GM12865 (cell line): ENCODE data around the gene AZIN2.
"Not testable (repeated sequence)": the region's sequence is repeated elsewhere in the genome, so short reads cannot be mapped to it uniquely, and the experiment has no call there.

Experiments
- DNase-seq: peaks from one replicate; pipeline ENCODE4 v3.0.0; 2010; ENCODE audit warnings: low read depth
- H3K4me3 ChIP-seq: 2 replicates; pipeline ENCODE4 v1.5.1; 2011; ENCODE audit warnings: mild to moderate bottlenecking, low read depth, low read length, control low read depth
- TF ChIP-seq, protein P1 (sequence below): IDR thresholded peaks from 2 replicates; pipeline ENCODE4 v1.5.1; 2011; ENCODE audit warnings: low read length, control low read depth, low read depth, inconsistent platforms; ENCODE audit not compliant: insufficient read depth; ENCODE audit errors: missing control alignments

The AZIN2 gene

GRCh38 chr1:33120436-33121231 is 39.7 kb downstream of the AZIN2 start:
- TF ChIP-seq, protein P1, sequence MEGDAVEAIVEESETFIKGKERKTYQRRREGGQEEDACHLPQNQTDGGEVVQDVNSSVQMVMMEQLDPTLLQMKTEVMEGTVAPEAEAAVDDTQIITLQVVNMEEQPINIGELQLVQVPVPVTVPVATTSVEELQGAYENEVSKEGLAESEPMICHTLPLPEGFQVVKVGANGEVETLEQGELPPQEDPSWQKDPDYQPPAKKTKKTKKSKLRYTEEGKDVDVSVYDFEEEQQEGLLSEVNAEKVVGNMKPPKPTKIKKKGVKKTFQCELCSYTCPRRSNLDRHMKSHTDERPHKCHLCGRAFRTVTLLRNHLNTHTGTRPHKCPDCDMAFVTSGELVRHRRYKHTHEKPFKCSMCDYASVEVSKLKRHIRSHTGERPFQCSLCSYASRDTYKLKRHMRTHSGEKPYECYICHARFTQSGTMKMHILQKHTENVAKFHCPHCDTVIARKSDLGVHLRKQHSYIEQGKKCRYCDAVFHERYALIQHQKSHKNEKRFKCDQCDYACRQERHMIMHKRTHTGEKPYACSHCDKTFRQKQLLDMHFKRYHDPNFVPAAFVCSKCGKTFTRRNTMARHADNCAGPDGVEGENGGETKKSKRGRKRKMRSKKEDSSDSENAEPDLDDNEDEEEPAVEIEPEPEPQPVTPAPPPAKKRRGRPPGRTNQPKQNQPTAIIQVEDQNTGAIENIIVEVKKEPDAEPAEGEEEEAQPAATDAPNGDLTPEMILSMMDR: no peak
- DNase-seq: no peak
- H3K4me3 ChIP-seq: no peak overlapping the region

DNA sequence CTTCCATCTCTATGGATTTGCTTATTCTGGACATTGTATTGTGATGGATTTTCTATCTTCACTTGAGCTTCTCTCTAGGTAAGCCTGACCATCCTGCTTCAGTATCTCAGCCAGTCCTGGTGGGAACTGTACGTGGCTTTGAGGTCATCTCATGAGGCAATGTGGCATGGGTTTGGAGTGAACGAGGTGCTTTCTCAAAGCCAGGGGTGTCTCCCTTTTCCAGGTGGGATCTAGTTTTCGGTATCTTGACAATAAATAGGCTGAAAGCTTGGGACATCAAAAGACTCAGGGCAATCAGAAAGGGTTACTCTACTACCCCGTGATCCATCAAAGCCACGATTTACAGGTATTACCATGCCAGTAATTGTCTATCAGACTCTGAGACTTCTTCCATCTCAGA is 40.8 kb downstream of the AZIN2 start:
- TF ChIP-seq, protein P1: no peak
- no peak for DNase-seq
- H3K4me3 ChIP-seq: no peak overlapping the region

GRCh38 chr1:33122483-33123178 is 41.7 kb downstream of the AZIN2 start:
- DNase-seq: no peak
- TF ChIP-seq, protein P1: no peak
- no peak overlapping the region for H3K4me3 ChIP-seq

DNA sequence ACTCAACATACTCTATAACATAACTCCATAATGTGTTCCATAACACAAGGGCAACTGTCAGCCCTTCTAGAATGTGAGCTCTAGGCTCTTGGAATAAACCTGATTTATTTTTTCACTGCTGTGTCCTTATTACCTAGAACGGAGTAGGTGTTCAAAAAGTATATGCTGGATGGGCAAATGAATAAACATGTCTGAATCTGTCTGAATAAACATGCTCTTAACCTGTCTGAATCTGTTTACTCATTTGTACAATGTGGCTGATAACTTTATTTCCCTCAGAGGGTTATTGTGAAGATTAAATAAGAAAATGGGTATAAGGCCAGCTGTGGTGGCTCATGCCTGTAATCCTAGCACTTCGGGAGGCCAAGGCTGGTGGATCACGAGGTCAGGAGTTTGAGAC is 42.3 kb downstream of the AZIN2 start:
- DNase-seq: no peak
- TF ChIP-seq, protein P1: no peak
- H3K4me3 ChIP-seq: no peak overlapping the region

- H3K4me3 ChIP-seq, DNase-seq: not testable (repeated sequence)
These were observed 43.7 kb downstream of the AZIN2 start for GRCh38 chr1:33124647-33125046.

- H3K4me3 ChIP-seq: peak overlapping the region; percentile 87
- DNase-seq: no peak
- TF ChIP-seq, protein P1: no peak
These were observed 45.6 kb downstream of the AZIN2 start for GRCh38 chr1:33126411-33127000.
